ENCODE measurements around the gene CEP70. TPM values are rescaled to one million over a fixed set of nuclear protein-coding genes. Genes with fewer than 3 reads are reported as not detected.
"Not testable (repeated sequence)": the region's sequence is repeated elsewhere in the genome, so short reads cannot be mapped to it uniquely, and the experiment has no call there.

The CEP70 gene
- total RNA-seq, 1 experiment from 2014 or later = 25.0 TPM

DNA sequence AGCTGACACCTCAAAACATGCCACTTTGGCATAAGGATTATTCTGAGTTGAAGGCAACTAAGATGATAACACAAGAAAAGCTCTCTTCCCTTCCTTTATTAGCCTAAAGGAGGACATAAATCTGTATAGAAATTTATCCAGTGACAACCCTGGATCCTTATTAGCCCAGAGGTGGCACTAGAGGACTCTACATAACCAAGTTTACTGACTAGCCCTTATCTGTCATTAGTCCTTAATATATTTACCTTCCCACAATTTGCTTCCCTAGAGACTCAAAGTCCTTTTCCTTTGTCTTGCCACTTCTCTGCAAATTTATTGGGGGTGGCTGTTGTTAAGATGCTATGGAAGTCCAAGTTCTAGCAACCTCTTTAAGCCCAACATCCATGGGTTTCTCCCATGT lies 26.7 kb downstream of the CEP70 start:
- BruUV-seq (replicated peaks) = no TSS peak
- Mint-ChIP-seq H3K27me3 (ENCODE audit: insufficient read depth, unreplicated experiment) (no peaks in the 10 kb centered on the region), H3K36me3 (ENCODE audit: insufficient read depth, unreplicated experiment) (no peaks in the 10 kb centered on the region), H3K4me3 (ENCODE audit: unreplicated experiment) (no peak overlapping the region), H3K9me3 (ENCODE audit: unreplicated experiment) (no peaks in the 10 kb centered on the region), H3K4me1 (ENCODE audit: low read depth, unreplicated experiment) (peaks cover 13% of the 10 kb centered on the region), H3K27ac (ENCODE audit: unreplicated experiment) (no peak overlapping the region)
- TF ChIP-seq, protein P1, sequence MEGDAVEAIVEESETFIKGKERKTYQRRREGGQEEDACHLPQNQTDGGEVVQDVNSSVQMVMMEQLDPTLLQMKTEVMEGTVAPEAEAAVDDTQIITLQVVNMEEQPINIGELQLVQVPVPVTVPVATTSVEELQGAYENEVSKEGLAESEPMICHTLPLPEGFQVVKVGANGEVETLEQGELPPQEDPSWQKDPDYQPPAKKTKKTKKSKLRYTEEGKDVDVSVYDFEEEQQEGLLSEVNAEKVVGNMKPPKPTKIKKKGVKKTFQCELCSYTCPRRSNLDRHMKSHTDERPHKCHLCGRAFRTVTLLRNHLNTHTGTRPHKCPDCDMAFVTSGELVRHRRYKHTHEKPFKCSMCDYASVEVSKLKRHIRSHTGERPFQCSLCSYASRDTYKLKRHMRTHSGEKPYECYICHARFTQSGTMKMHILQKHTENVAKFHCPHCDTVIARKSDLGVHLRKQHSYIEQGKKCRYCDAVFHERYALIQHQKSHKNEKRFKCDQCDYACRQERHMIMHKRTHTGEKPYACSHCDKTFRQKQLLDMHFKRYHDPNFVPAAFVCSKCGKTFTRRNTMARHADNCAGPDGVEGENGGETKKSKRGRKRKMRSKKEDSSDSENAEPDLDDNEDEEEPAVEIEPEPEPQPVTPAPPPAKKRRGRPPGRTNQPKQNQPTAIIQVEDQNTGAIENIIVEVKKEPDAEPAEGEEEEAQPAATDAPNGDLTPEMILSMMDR (IDR thresholded peaks at IDR 0.05; ENCODE audit: insufficient read depth in 1 of 2, low read depth in 1 of 2, low read length in 1 of 2, severe bottlenecking in 1 of 2, unreplicated experiment in 1 of 2) = peak; percentile 12 to 52
- intact Hi-C loops (cut with micrococcal nuclease; ENCODE audit: unreplicated experiment) = loop anchor here (1.0 kb wide), 2 partner anchors 27 to 348 kb away; partner anchors contain the start of gene CEP70
- H3K9me3 ChIP-seq = no peaks in the 10 kb centered on the region
- peaks cover 11% of the 10 kb centered on the region; the same call in 1 of the 2 replicates for H3K4me1 ChIP-seq
- ChIA-PET CTCF (interaction anchor here (0.6 kb wide), 1 partner anchor 348 kb away, joined by 4 read pairs; no protein-coding TSS in a partner anchor), POLR2A (no interaction called here)
- peak in 1 of 2 experiments; percentile 20 for DNase-seq
- no peaks in the 10 kb centered on the region for H3K27me3 ChIP-seq (replicated peaks; ENCODE audit: control insufficient read depth, insufficient read depth, low read length)
- H3K4me3 ChIP-seq (ENCODE audit: low read depth, low read length) = no peak overlapping the region
- H3K36me3 ChIP-seq (ENCODE audit: control insufficient read depth, insufficient read depth, low read length) = no peaks in the 10 kb centered on the region

DNA sequence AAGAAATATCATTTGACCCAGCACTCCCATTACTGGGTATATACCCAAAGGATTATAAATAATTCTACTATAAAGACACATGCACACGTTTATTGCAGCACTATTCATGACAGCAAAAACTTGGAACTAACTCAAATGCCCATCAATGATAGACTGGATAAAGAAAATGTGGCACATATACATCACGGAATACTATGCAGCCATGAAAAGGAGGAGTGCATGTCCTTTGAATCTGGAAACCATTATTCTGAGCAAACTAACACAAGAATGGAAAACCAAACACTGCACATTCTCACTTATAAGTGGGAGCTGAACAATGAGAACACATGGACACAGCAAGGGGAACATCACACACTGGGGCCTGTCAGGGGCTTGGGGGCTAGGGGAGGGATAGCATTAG lies 27.8 kb downstream of the CEP70 start:
- H3K27ac Mint-ChIP-seq (ENCODE audit: unreplicated experiment); intact Hi-C loops (cut with micrococcal nuclease; ENCODE audit: unreplicated experiment); POLR2A ChIA-PET; H3K4me3 Mint-ChIP-seq (ENCODE audit: unreplicated experiment); H3K36me3 ChIP-seq (ENCODE audit: control insufficient read depth, insufficient read depth, low read length); H3K4me3 ChIP-seq (ENCODE audit: low read depth, low read length); CTCF ChIA-PET; H3K27me3 Mint-ChIP-seq (ENCODE audit: insufficient read depth, unreplicated experiment); BruUV-seq (replicated peaks); H3K9me3 Mint-ChIP-seq (ENCODE audit: unreplicated experiment); DNase-seq; H3K27me3 ChIP-seq (replicated peaks; ENCODE audit: control insufficient read depth, insufficient read depth, low read length); H3K9me3 ChIP-seq; H3K36me3 Mint-ChIP-seq (ENCODE audit: insufficient read depth, unreplicated experiment): not testable (repeated sequence)
- H3K4me1 Mint-ChIP-seq (ENCODE audit: low read depth, unreplicated experiment) = peaks cover 21% of the 10 kb centered on the region
- H3K4me1 ChIP-seq = peaks cover 11% of the 10 kb centered on the region; the same call in 1 of the 2 replicates

DNA sequence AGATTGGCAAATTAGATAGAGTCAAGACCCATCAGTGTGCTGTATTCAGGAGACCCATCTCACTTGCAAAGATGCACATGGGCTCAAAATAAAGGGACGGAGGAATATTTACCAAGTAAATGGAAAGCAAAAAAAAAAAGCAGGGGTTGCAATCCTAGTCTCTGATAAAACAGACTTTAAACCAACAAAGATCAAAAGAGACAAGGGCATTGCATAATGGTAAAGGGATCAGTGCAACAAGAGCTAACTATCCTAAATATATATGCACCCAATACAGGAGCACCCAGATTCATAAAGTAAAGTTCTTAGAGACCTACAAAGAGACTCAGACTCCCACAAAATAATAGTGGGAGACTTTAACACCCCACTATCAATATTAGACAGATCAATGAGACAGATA lies 31.2 kb downstream of the CEP70 start:
- H3K9me3 ChIP-seq; H3K36me3 Mint-ChIP-seq (ENCODE audit: insufficient read depth, unreplicated experiment); POLR2A ChIA-PET: not testable (repeated sequence)

DNA sequence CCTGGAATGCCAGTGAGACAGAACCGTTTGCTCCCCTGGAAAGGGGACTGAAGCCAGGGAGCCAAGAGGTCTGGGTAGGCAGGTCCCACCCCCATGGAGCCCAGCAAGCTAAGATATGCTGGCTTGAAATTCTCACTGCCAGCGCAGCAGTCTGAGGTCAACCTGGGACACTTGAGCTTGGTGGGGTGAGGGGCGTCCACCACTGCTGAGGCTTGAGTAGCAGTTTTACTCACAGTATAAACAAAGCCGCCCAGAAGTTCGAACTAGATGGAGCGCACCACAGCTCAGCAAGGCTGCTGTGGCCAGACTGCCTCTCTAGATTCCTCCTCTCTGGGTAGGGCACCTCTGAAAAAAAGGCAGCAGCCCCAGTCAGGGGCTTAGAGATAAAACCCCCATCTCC lies 33.6 kb downstream of the CEP70 start:
- H3K27me3 ChIP-seq (replicated peaks; ENCODE audit: control insufficient read depth, insufficient read depth, low read length) = no peaks in the 10 kb centered on the region
- Mint-ChIP-seq H3K4me3 (ENCODE audit: unreplicated experiment) (no peak overlapping the region), H3K4me1 (ENCODE audit: low read depth, unreplicated experiment) (peaks cover 21% of the 10 kb centered on the region), H3K27me3 (ENCODE audit: insufficient read depth, unreplicated experiment) (no peaks in the 10 kb centered on the region), H3K9me3 (ENCODE audit: unreplicated experiment) (peaks cover 12% of the 10 kb centered on the region), H3K36me3 (ENCODE audit: insufficient read depth, unreplicated experiment) (no peaks in the 10 kb centered on the region), H3K27ac (ENCODE audit: unreplicated experiment) (no peak overlapping the region)
- CTCF ChIA-PET = no interaction called here
- POLR2A ChIA-PET = interaction anchor here (0.6 kb wide), 1 partner anchor 8 kb away, joined by 3 read pairs; no protein-coding TSS in a partner anchor
- BruUV-seq (replicated peaks) = no TSS peak
- H3K4me3 ChIP-seq (ENCODE audit: low read depth, low read length) = no peak overlapping the region
- H3K9me3 ChIP-seq = no peaks in the 10 kb centered on the region
- no peak for DNase-seq
- H3K36me3 ChIP-seq (ENCODE audit: control insufficient read depth, insufficient read depth, low read length) = no peaks in the 10 kb centered on the region
- intact Hi-C loops (cut with micrococcal nuclease; ENCODE audit: unreplicated experiment) = no loop called here
- no peaks in the 10 kb centered on the region for H3K4me1 ChIP-seq
- TF ChIP-seq, protein P1 (IDR thresholded peaks at IDR 0.05; ENCODE audit: insufficient read depth in 1 of 2, low read depth in 1 of 2, low read length in 1 of 2, severe bottlenecking in 1 of 2, unreplicated experiment in 1 of 2) = no peak

More for the DNA sequence above, 31.2 kb downstream of the CEP70 start:
- Mint-ChIP-seq H3K4me1 (ENCODE audit: low read depth, unreplicated experiment) (peaks cover 21% of the 10 kb centered on the region), H3K9me3 (ENCODE audit: unreplicated experiment) (peaks cover 12% of the 10 kb centered on the region)
- H3K27me3 ChIP-seq (replicated peaks; ENCODE audit: control insufficient read depth, insufficient read depth, low read length); intact Hi-C loops (cut with micrococcal nuclease; ENCODE audit: unreplicated experiment); H3K27ac Mint-ChIP-seq (ENCODE audit: unreplicated experiment); H3K4me1 ChIP-seq; BruUV-seq (replicated peaks); H3K4me3 Mint-ChIP-seq (ENCODE audit: unreplicated experiment); H3K4me3 ChIP-seq (ENCODE audit: low read depth, low read length); CTCF ChIA-PET; H3K36me3 ChIP-seq (ENCODE audit: control insufficient read depth, insufficient read depth, low read length); H3K27me3 Mint-ChIP-seq (ENCODE audit: insufficient read depth, unreplicated experiment); DNase-seq: not testable (repeated sequence)
